ENCODE data around the gene MAPKBP1.

The MAPKBP1 gene

GRCh38 chr15:41809526-41810220, 35.4 kb downstream of the MAPKBP1 start:
- no peak for DNase-seq (ENCODE audit: low spot score)

GRCh38 chr15:41810651-41811431, 36.6 kb downstream of the MAPKBP1 start:
- no peak for DNase-seq (ENCODE audit: low spot score)

GRCh38 chr15:41811432-41812195, 37.3 kb downstream of the MAPKBP1 start:
- peak; percentile 79 for DNase-seq (ENCODE audit: low spot score)

GRCh38 chr15:41812820-41813375, 38.6 kb downstream of the MAPKBP1 start:
- DNase-seq (ENCODE audit: low spot score): no peak

- DNase-seq (ENCODE audit: low spot score): no peak
Measured at GRCh38 chr15:41813426-41813825, 39.1 kb downstream of the MAPKBP1 start.

GRCh38 chr15:41814534-41814933, 40.2 kb downstream of the MAPKBP1 start:
- no peak for DNase-seq (ENCODE audit: low spot score)

- no peak for DNase-seq (ENCODE audit: low spot score)
Measured at GRCh38 chr15:41816788-41817187, 42.5 kb downstream of the MAPKBP1 start.

GRCh38 chr15:41817327-41817726, 43.0 kb downstream of the MAPKBP1 start:
- DNase-seq (ENCODE audit: low spot score): no peak

GRCh38 chr15:41817781-41818180, 43.5 kb downstream of the MAPKBP1 start:
- no peak for DNase-seq (ENCODE audit: low spot score)

GRCh38 chr15:41819455-41820050, 45.3 kb downstream of the MAPKBP1 start:
- no peak for DNase-seq (ENCODE audit: low spot score)

- no peak for DNase-seq (ENCODE audit: low spot score)
Measured at GRCh38 chr15:41820791-41821423, 46.6 kb downstream of the MAPKBP1 start.

GRCh38 chr15:41821831-41822230, 47.5 kb downstream of the MAPKBP1 start:
- no peak for DNase-seq (ENCODE audit: low spot score)

GRCh38 chr15:41822471-41822870, 48.2 kb downstream of the MAPKBP1 start:
- DNase-seq (ENCODE audit: low spot score): no peak

- DNase-seq (ENCODE audit: low spot score): no peak
Measured at GRCh38 chr15:41822957-41823356, 48.7 kb downstream of the MAPKBP1 start.

GRCh38 chr15:41823502-41823901, 49.2 kb downstream of the MAPKBP1 start:
- no peak for DNase-seq (ENCODE audit: low spot score)

- no peak for DNase-seq (ENCODE audit: low spot score)
Measured at GRCh38 chr15:41824062-41824745, 49.9 kb downstream of the MAPKBP1 start.

GRCh38 chr15:41825145-41825544, 50.9 kb downstream of the MAPKBP1 start:
- no peak for DNase-seq (ENCODE audit: low spot score)

- DNase-seq (ENCODE audit: low spot score): no peak
Measured at GRCh38 chr15:41825572-41826535, 51.6 kb downstream of the MAPKBP1 start.

GRCh38 chr15:41827290-41827879, 53.1 kb downstream of the MAPKBP1 start:
- peak; percentile 8 for DNase-seq (ENCODE audit: low spot score)
